SJSA1 (cell line): ENCODE results near the gene CARNS1. TPM values are rescaled to one million over a fixed set of nuclear protein-coding genes. Genes with fewer than 3 reads are reported as not detected.

ENCODE experiments used
- DNase-seq, 2 experiments: peaks; one replicate each; pipeline ENCODE4 v3.0.0-alpha.2; 2015 to 2020; ENCODE audit warnings: low spot score in 2 of 2, low read depth in 1 of 2
- H3K27ac ChIP-seq: fragments of 250-450 bp; sonication (Bioruptor Pico); 2 replicates; pipeline ENCODE4 v1.5.1; 2020; ENCODE audit warnings: mild to moderate bottlenecking, moderate library complexity
- H3K27me3 ChIP-seq: fragments of 250-450 bp; sonication (Bioruptor Pico); replicated peaks from 2 replicates; pipeline ENCODE4 v1.5.1; 2020; ENCODE audit warnings: mild to moderate bottlenecking, moderate library complexity
- H3K36me3 ChIP-seq: fragments of 250-450 bp; sonication (Bioruptor Pico); 2 replicates; pipeline ENCODE4 v1.5.1; 2020; ENCODE audit warnings: mild to moderate bottlenecking
- H3K4me1 ChIP-seq: fragments of 250-450 bp; sonication (Bioruptor Pico); replicated peaks from 2 replicates; pipeline ENCODE4 v1.6.1; 2021; ENCODE audit warnings: mild to moderate bottlenecking
- H3K4me3 ChIP-seq: fragments of 250-450 bp; sonication (Bioruptor Pico); 2 replicates; pipeline ENCODE4 v1.5.1; 2020; ENCODE audit warnings: mild to moderate bottlenecking
- H3K9me3 ChIP-seq: fragments of 250-450 bp; sonication (Bioruptor Pico); replicated peaks from 2 replicates; pipeline ENCODE4 v1.5.1; 2020; ENCODE audit warnings: mild to moderate bottlenecking
- total RNA-seq: library from RNA; depleted of rRNA; stranded (reverse); fragments of >200 nt; shearing (Covaris generic); gene quantifications from 2 replicates; pipeline ENCODE4 v1.2.3, GENCODE V29; 2014

The CARNS1 gene
- total RNA-seq, 1 experiment from 2014 or later: not detected

DNA sequence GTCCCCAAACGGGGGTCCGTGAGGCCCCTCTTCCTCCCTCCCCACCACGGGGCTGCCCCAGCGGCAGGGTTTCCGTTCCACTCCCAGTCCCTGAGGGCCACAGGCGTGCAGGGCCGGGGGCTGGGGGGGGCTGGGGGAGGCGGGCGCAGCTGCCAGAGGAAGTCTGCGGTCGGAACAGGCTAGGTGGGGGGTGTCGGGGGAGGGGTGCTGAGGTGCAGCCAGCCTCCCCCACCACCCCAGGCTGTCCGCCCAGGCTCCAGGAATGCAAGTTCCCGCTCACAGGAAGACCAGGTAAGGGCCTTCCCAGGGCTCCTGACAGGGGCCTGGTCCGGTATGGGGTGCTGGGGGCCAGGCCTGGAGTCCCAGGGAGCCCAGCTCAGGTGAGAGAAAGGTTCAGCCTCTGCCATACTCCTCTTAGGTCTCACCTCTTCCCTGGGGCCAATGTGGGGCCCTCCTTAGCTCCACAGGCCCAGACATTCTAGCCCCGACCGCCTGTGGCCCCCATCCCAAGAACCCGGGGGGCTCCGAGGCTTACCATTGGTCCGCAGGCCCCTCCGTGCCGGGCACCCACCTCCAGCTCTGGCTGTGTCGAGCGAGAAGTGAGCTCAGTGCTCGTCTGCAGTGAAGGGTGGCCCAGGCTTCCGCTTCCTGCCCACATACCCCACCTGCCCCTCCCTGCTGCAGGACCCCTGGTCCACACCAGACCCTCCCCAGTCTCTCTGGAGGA, 21.8 kb downstream of the CARNS1 start, which contains the start of gene PTPRCAP:
Gene PTPRCAP (minus strand): TSS at position 601 of the 727 bp plus-strand sequence. CDS start 63 bp downstream, at position 538.
- H3K4me3 ChIP-seq: no peak within 1 kb of the TSS
- H3K9me3 ChIP-seq: no peaks in the 10 kb centered on the region
- H3K4me1 ChIP-seq: peaks cover 4% of the 10 kb centered on the region
- no peak for DNase-seq
- H3K27me3 ChIP-seq: no peaks in the 10 kb centered on the region
- H3K27ac ChIP-seq: no peak within 1 kb of the TSS
- peaks cover 96% of the 10 kb centered on the region for H3K36me3 ChIP-seq

DNA sequence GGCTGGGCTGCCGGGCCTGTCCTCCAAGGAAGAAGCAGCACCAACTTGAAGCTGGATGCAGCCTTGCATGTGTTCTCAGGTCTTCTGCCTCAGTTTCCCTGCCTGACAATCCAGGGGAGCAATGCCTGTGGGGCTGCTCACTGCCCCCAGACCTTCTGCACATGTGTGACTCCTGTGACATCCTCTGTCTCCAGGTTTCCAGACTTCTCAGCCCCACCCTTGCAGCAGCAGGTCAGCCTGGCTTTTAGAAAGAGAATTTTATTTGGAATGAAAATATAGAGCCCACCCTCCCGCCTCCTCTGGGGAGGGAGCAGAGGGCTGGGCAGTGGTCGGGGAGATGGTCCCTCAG, 22.3 kb downstream of the CARNS1 start:
- Histone ChIP-seq H3K4me1 (peaks cover 9% of the 10 kb centered on the region), H3K4me3 (no peak overlapping the region), H3K36me3 (peaks cover 96% of the 10 kb centered on the region), H3K27ac (no peak overlapping the region), H3K9me3 (no peaks in the 10 kb centered on the region), H3K27me3 (no peaks in the 10 kb centered on the region)
- DNase-seq: no peak

GRCh38 chr11:67438158-67438902, 22.9 kb downstream of the CARNS1 start:
- Histone ChIP-seq H3K4me1 (peaks cover 11% of the 10 kb centered on the region), H3K9me3 (no peaks in the 10 kb centered on the region), H3K27me3 (no peaks in the 10 kb centered on the region), H3K36me3 (peaks cover 94% of the 10 kb centered on the region), H3K27ac (no peak overlapping the region), H3K4me3 (no peak overlapping the region)
- no peak for DNase-seq

DNA sequence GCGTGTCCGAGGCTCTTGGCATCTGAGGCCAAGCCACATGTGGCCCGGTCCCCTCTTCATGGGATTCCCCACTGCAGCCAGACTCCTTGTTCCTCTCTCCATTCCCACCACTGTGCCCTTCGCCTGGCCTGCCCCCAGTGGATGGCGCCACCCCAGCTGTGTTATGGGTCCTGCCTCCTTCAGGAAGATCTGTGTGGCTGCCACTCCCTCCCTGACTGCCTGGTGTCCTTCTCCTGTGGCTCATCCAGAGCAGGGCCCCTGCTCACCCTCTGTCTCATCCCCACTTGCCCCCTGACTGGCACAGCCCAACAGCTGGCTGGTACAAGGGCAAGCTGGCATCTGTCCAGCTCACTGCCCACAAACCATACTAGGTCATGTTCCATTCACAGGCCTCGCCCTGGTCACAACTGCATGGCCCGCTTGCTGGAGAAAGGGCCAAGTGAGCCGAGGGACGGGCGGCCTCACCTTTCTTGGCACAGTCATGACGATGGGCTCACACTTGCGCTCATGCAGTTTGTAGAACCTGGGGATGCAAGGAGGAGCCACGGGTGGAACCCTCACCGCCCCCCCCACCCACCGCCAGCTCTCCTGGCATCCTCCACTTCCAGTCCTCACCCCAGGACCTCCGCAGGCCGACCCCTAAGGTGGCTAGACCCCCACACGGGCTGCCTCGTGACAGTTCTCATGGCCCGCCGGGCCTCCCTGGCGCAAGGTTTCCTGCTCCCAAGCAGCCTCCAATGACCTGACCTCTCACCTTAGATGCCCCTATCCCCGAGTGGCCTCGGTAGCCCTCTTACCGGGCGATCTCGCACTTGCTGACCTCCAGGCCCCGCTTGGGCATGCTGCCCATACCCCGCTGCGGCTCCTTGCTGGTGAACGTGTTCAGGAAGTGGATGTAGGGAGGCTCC, 24.1 kb downstream of the CARNS1 start:
- no peak overlapping the region for H3K27ac ChIP-seq
- H3K36me3 ChIP-seq: peaks cover 82% of the 10 kb centered on the region
- H3K4me1 ChIP-seq: peaks cover 18% of the 10 kb centered on the region
- peak in 1 of 2 experiments; percentile 50 for DNase-seq
- no peaks in the 10 kb centered on the region for H3K27me3 ChIP-seq
- no peaks in the 10 kb centered on the region for H3K9me3 ChIP-seq
- H3K4me3 ChIP-seq: no peak overlapping the region

DNA sequence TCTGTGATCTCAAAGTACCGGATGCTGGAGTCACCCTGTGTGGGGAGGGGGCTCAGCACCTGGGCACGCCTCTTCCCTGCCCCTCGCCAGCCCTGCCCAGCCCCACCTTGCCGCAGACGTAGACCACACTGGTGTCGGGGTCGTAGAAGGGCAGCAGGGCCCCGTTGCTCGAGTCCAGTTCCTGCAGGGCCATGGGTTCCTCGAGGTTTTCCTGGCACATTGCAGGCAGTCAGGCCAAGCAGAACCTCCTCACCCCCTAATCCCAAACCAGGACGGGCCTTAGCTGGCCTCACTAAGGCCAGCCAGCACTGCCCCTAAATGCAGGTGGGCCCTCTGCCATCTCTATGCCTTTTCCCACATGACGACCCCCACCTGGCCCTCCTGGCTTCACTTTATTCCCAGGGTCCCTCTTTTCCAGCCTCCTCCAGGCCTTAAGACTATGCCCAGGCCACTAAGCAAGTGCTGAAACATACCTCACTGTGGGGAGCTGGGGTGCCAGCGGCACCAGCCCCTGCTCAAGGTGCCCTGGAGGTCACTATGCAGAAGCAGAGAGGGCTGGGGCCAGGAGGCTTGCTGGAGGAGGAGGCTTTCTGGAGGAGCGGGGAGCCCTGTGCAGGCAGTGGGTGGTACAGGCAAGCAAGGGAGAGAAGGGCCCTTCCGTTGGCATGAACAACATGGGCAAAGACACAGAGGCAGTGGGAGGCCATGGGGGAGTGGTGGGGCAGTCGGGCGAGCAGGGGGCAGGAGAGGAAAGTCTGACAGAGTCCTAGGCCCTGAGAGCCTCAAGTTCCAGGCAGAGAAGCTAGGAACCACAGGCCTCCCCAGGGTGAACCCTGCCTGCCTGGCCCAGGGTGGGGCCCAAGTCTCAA, 25.0 kb downstream of the CARNS1 start:
- H3K4me3 ChIP-seq: no peak overlapping the region
- H3K27me3 ChIP-seq: no peaks in the 10 kb centered on the region
- peaks cover 18% of the 10 kb centered on the region for H3K4me1 ChIP-seq
- DNase-seq: no peak
- no peak overlapping the region for H3K27ac ChIP-seq
- no peaks in the 10 kb centered on the region for H3K9me3 ChIP-seq
- peaks cover 73% of the 10 kb centered on the region for H3K36me3 ChIP-seq

GRCh38 chr11:67441098-67441563, 25.7 kb downstream of the CARNS1 start:
- DNase-seq: no peak
- no peak overlapping the region for H3K4me3 ChIP-seq
- peaks cover 66% of the 10 kb centered on the region for H3K36me3 ChIP-seq
- H3K27me3 ChIP-seq: no peaks in the 10 kb centered on the region
- H3K9me3 ChIP-seq: no peaks in the 10 kb centered on the region
- no peak overlapping the region for H3K27ac ChIP-seq
- H3K4me1 ChIP-seq: peaks cover 18% of the 10 kb centered on the region

GRCh38 chr11:67441731-67442351, 26.4 kb downstream of the CARNS1 start:
- no peak for DNase-seq
- H3K36me3 ChIP-seq: peaks cover 60% of the 10 kb centered on the region
- H3K4me3 ChIP-seq: peak overlapping the region; percentile 76
- no peak overlapping the region for H3K27ac ChIP-seq
- H3K9me3 ChIP-seq: no peaks in the 10 kb centered on the region
- H3K4me1 ChIP-seq: peaks cover 21% of the 10 kb centered on the region
- H3K27me3 ChIP-seq: no peaks in the 10 kb centered on the region

DNA sequence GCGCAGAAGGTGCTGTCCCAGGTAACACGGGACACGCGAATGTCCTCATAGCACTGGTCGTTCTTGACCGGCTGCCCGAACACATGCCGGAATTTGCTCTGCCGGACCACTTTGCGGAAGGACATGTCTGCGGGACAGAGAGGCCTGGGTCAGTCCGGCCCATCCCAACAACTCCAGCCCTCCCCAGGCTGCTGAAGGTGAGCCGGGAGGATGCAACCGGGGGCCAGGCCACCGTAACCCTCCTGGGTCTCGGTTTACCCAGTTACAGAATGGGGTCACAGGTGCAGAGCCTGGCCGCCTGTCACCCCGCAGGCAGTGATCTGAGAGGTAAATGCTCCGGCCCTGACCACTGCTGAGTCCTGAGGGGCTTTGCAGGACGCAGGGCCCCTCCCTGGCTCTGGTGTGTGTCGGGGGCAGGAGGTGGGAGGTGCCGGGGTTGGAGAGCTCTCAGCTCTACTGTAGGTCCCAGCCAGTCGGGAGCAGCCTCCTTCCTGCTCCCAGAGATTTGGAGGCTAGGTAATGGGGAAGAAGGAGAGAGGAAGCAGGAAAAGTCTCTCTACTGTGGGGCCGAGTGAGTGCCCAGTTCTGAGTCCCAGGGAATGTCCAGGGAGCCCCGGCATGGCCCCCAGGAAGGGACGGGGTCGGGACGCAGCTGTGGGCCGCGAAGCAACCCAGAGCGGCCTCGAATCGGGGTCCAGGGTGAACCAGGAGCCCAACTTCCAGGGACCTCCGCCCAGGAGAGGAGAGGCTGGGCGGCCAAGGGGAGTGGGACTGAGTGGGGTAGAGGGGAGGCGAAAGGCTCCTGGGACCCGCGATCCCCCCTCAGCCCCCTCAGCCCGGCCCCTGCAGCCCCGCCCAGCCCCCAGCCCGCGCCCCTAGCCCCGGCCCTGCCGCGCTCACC, 27.3 kb downstream of the CARNS1 start:
- Histone ChIP-seq H3K4me1 (peaks cover 30% of the 10 kb centered on the region), H3K4me3 (peak overlapping the region; percentile 76), H3K9me3 (no peaks in the 10 kb centered on the region), H3K27me3 (no peaks in the 10 kb centered on the region), H3K27ac (peak overlapping the region; percentile 73), H3K36me3 (peaks cover 54% of the 10 kb centered on the region)
- peak in 1 of 2 experiments; percentile 42 for DNase-seq

- Histone ChIP-seq H3K9me3 (no peaks in the 10 kb centered on the region), H3K27me3 (no peaks in the 10 kb centered on the region), H3K4me3 (no peak overlapping the region), H3K27ac (no peak overlapping the region), H3K36me3 (peaks cover 26% of the 10 kb centered on the region), H3K4me1 (peaks cover 32% of the 10 kb centered on the region)
- no peak for DNase-seq
Observed at GRCh38 chr11:67445515-67445914, 30.0 kb downstream of the CARNS1 start.

- Histone ChIP-seq H3K9me3 (no peaks in the 10 kb centered on the region; the same call in 1 of the 2 replicates), H3K27me3 (no peaks in the 10 kb centered on the region), H3K4me3 (no peak overlapping the region), H3K27ac (no peak overlapping the region), H3K4me1 (peaks cover 22% of the 10 kb centered on the region), H3K36me3 (no peaks in the 10 kb centered on the region)
- no peak for DNase-seq
Observed at GRCh38 chr11:67448220-67448609, 32.7 kb downstream of the CARNS1 start.

DNA sequence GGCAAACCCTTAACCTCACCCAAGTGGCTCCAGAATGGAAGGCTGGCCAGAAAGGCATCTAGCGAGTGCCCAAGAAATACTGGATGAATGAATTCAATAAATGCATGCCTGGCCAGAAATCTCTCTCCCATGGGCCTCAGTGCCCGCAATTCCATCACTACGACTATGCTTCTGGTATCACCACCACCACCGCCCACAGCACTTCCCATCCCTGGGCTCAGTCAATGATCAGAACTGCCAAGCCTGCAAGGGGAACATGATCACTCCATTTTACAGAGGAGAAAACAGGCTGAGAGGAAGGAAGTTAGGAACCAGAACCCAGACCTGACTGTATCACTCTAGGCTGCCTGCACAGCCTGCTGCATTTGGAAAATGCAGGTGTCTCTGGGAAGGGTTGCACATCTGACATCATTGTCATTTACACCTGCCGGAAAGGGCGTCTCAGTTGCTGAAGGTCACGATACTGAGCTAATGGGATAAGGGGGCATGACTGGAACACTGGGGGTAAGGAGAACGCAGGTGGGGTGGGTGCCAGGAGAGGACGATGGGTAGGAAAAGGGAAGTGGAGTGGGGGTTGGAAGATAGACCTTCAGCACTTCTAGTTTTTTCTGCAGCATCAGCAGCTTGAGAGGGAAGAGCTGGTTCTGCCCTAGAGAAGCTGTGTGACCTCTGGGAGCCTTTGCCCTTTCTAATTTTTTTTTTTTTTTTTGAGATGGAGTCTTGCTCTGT, 33.8 kb downstream of the CARNS1 start:
- H3K9me3 ChIP-seq: no peaks in the 10 kb centered on the region; the same call in 1 of the 2 replicates
- H3K27me3 ChIP-seq: no peaks in the 10 kb centered on the region
- no peaks in the 10 kb centered on the region for H3K36me3 ChIP-seq
- H3K27ac ChIP-seq: no peak overlapping the region
- no peak overlapping the region for H3K4me3 ChIP-seq
- peaks cover 14% of the 10 kb centered on the region for H3K4me1 ChIP-seq
- DNase-seq: no peak
